OCI-LY3 (cell line): ENCODE data around the gene TOM1L2.

Source experiments
- H2AFZ ChIP-seq: fragments of 200-600, 300-600 bp; shearing (Covaris generic); 2 replicates; pipeline ENCODE4 v1.6.0; 2014; ENCODE audit warnings: antibody characterized with exemption, low read depth, low read length
- H3K27ac ChIP-seq: fragments of 200-600, 300-600 bp; sonication (generic); 2 replicates; pipeline ENCODE4 v1.5.1; 2014; ENCODE audit warnings: mild to moderate bottlenecking, low read length, moderate library complexity, mixed read lengths
- H3K27me3 ChIP-seq: fragments of 200-600, 300-600 bp; sonication (generic); 2 replicates; pipeline ENCODE4 v1.6.1; 2014; ENCODE audit warnings: low read depth, low read length, mixed read lengths
- H3K36me3 ChIP-seq: fragments of 200-600, 300-600 bp; sonication (generic); replicated peaks from 2 replicates; pipeline ENCODE3; 2014; ENCODE audit warnings: low read depth, low read length, mixed read lengths
- H3K4me1 ChIP-seq: fragments of 300-600, 200-600 bp; sonication (generic); 2 replicates; pipeline ENCODE4 v1.6.1; 2014; ENCODE audit warnings: low read length, mixed read lengths
- H3K4me2 ChIP-seq: fragments of 200-600, 300-600 bp; sonication (generic); 2 replicates; pipeline ENCODE4 v1.6.1; 2014; ENCODE audit warnings: low read length, mixed read lengths
- H3K4me3 ChIP-seq: fragments of 300-600, 200-600 bp; sonication (generic); 2 replicates; pipeline ENCODE4 v1.5.1; 2014; ENCODE audit warnings: antibody characterized with exemption, mild to moderate bottlenecking, low read length, moderate library complexity
- H3K79me2 ChIP-seq: fragments of 300-600, 200-600 bp; shearing (Covaris generic); 2 replicates; pipeline ENCODE4 v1.6.1; 2014; ENCODE audit warnings: mild to moderate bottlenecking, low read length, mixed read lengths
- H3K9ac ChIP-seq: fragments of 300-600, 200-600 bp; shearing (Covaris generic); 2 replicates; pipeline ENCODE4 v1.6.0; 2014; ENCODE audit warnings: mild to moderate bottlenecking, low read length, moderate library complexity
- H3K9me3 ChIP-seq: fragments of 200-600, 300-600 bp; shearing (Covaris generic); 2 replicates; pipeline ENCODE4 v1.6.1; 2014; ENCODE audit warnings: low read length, mixed read lengths; ENCODE audit not compliant: insufficient read depth
- H4K20me1 ChIP-seq: fragments of 200-600, 300-600 bp; sonication (generic); 2 replicates; pipeline ENCODE4 v1.6.1; 2016; ENCODE audit warnings: low read length, mixed read lengths; ENCODE audit not compliant: insufficient read depth
- EZH2phosphoT487 ChIP-seq: fragments of 200-600 bp; shearing (Covaris generic); IDR thresholded peaks from 2 replicates; pipeline ENCODE4 v1.6.1; 2018; ENCODE audit warnings: antibody characterized with exemption, mixed run types, low read depth
- TF ChIP-seq, protein P1 (sequence below): fragments of 200-600, 300-600 bp; sonication (generic); IDR thresholded peaks from 2 replicates; pipeline ENCODE4 v1.5.1; 2014; ENCODE audit warnings: antibody characterized with exemption, low read length, low read depth

Gene TOM1L2

DNA sequence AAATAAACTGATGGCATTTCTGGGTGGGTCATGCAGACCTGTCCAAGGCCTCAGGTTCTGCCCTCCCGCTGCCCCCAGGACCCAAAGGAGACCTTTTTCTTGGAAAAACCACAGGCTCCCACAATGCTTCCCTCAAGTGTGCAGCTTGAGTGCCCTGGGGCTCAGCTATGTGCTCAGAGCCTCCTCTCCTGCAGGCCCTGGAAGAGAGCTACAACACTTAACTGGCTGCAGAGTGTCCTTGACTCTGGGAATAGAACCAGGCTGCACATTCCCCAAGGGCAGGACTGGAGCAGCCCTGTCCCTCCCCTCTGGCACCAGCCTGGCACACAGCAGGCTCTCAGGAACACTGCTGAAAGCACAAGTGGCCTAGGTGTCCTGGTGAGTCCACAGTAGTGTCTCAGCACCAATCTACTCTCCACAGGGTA lies 130.6 kb downstream of the TOM1L2 start:
- no peak overlapping the region for H3K4me2 ChIP-seq
- H3K27ac ChIP-seq = no peak overlapping the region
- H3K79me2 ChIP-seq = no peaks in the 10 kb centered on the region
- H3K9ac ChIP-seq = no peak overlapping the region
- no peaks in the 10 kb centered on the region for H3K36me3 ChIP-seq
- H3K9me3 ChIP-seq = no peaks in the 10 kb centered on the region
- no peak for TF ChIP-seq EZH2phosphoT487
- TF ChIP-seq, protein P1, sequence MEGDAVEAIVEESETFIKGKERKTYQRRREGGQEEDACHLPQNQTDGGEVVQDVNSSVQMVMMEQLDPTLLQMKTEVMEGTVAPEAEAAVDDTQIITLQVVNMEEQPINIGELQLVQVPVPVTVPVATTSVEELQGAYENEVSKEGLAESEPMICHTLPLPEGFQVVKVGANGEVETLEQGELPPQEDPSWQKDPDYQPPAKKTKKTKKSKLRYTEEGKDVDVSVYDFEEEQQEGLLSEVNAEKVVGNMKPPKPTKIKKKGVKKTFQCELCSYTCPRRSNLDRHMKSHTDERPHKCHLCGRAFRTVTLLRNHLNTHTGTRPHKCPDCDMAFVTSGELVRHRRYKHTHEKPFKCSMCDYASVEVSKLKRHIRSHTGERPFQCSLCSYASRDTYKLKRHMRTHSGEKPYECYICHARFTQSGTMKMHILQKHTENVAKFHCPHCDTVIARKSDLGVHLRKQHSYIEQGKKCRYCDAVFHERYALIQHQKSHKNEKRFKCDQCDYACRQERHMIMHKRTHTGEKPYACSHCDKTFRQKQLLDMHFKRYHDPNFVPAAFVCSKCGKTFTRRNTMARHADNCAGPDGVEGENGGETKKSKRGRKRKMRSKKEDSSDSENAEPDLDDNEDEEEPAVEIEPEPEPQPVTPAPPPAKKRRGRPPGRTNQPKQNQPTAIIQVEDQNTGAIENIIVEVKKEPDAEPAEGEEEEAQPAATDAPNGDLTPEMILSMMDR = no peak
- no peak overlapping the region for H2AFZ ChIP-seq
- peaks cover 30% of the 10 kb centered on the region for H3K4me1 ChIP-seq
- no peak overlapping the region for H3K4me3 ChIP-seq
- no peaks in the 10 kb centered on the region for H4K20me1 ChIP-seq
- H3K27me3 ChIP-seq = no peaks in the 10 kb centered on the region

DNA sequence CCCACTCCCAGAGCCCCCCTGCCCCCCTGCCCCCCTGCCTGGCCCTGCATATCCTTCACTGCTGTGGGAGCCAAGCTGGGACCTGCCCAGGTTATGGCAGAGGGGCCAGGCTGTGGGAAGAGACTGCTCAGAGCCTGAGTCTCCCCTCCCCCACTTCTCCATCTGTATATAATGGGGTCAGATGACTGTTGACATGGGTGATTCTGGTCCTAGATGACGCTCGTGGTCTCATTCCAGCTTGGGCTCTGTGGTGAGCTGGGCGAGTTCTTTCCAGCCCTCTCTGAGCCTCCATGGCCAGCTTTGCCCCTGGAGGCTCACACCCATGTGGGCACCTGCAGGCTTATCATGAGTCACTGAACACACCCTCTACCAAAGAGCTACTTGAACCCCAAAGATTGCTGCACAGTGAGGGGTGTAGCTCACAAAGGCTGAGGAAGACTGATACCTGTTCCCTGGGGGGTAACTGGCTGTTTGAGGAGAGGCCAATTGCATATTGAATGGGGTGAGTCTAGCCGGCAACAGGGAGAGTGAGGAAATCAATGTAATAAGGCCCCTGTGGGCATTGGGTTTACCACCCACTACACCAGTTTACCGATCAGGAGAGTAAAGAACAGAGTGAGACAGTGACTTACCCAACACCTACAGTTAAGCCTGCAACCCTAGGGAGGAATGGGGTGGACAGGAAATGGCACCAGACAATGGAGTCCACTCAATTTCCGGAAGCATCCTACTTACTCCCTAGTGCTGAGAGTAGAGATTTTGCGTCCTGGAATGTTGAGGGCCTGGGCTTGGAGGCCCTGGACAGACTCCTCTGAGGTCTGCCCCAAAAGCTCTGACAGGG lies 131.2 kb downstream of the TOM1L2 start:
- TF ChIP-seq EZH2phosphoT487 = no peak
- TF ChIP-seq, protein P1 = no peak
- H3K9me3 ChIP-seq = no peaks in the 10 kb centered on the region
- peak overlapping the region; percentile 83 for H3K4me3 ChIP-seq
- H3K36me3 ChIP-seq = no peaks in the 10 kb centered on the region
- H3K27me3 ChIP-seq = no peaks in the 10 kb centered on the region
- peaks cover 1% of the 10 kb centered on the region; the same call in 1 of the 2 replicates for H3K79me2 ChIP-seq
- peak overlapping the region; percentile 84 for H3K9ac ChIP-seq
- no peaks in the 10 kb centered on the region for H4K20me1 ChIP-seq
- peaks cover 30% of the 10 kb centered on the region for H3K4me1 ChIP-seq
- H3K27ac ChIP-seq = peak overlapping the region; percentile 79; the same call in 1 of the 2 replicates
- H3K4me2 ChIP-seq = peak overlapping the region; percentile 75
- H2AFZ ChIP-seq = no peak overlapping the region

DNA sequence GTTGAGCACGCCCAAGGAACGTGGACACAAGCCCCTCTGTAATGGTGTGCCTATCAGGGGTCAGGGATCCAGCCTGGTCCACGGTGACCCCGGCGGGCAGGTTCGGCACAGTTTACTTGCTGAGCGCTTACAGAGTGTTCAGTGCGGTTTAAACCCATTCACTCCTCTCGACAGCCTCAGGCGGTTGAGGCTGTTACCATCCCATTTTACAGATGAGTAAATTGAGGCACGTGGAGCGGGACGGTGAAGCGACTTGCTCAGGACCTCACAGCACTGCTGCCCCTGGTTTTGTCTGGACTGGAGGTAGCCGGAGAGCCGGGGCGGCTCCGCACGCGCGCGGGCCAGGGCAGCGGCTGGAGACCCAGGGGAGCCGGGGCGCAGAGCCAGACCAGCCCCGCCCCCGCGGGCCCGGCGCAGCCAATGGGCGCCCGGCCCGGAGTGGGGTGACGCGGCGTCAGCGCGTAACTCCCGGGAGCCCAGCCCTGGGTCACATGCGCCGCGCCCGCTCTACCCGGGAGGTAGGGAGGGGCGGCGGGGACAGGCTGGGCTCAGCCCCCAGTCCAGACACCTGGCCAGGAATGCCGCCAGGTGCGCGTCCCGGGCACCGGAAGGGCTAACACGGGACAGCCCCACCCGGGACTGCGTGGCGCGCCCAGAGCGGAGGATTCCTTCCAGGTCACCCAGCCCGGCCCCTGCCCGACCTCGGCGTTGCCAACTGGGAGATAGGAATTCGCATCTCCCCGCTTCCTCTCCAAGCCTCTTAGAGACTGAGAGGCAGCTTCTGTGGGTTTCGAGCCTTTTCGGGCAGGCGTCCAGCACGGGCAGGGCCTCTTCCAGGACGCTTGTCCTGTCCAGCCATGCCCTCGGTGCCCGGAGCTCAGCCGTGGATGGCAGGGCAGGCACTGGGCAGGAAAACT lies 132.2 kb downstream of the TOM1L2 start:
- TF ChIP-seq EZH2phosphoT487 = no peak
- TF ChIP-seq, protein P1 = no peak
- Histone ChIP-seq H3K4me2 (peak overlapping the region; percentile 85), H3K27ac (peak overlapping the region; percentile 79), H4K20me1 (no peaks in the 10 kb centered on the region; the same call in 1 of the 2 replicates), H3K4me3 (peak overlapping the region; percentile 83), H3K79me2 (peaks cover 10% of the 10 kb centered on the region), H3K9ac (peak overlapping the region; percentile 86), H3K4me1 (peaks cover 40% of the 10 kb centered on the region), H3K9me3 (no peaks in the 10 kb centered on the region), H3K36me3 (no peaks in the 10 kb centered on the region), H3K27me3 (no peaks in the 10 kb centered on the region), H2AFZ (no peak overlapping the region)
